ENCODE results near the gene SCAP.
"Not testable (repeated sequence)": the region's sequence is repeated elsewhere in the genome, so short reads cannot be mapped to it uniquely, and the experiment has no call there.

GRCh38 chr3:47370020-47370419 is 105.7 kb downstream of the SCAP start:
- TF ChIP-seq EP300, CTCF, POLR2A (IDR thresholded peaks at IDR 0.05): not testable (repeated sequence)

All from ovary (tissue), 3 donors.